ENCODE results near the gene POU2AF3.
"Not testable (repeated sequence)": the region's sequence is repeated elsewhere in the genome, so short reads cannot be mapped to it uniquely, and the experiment has no call there.

Gene POU2AF3

DNA sequence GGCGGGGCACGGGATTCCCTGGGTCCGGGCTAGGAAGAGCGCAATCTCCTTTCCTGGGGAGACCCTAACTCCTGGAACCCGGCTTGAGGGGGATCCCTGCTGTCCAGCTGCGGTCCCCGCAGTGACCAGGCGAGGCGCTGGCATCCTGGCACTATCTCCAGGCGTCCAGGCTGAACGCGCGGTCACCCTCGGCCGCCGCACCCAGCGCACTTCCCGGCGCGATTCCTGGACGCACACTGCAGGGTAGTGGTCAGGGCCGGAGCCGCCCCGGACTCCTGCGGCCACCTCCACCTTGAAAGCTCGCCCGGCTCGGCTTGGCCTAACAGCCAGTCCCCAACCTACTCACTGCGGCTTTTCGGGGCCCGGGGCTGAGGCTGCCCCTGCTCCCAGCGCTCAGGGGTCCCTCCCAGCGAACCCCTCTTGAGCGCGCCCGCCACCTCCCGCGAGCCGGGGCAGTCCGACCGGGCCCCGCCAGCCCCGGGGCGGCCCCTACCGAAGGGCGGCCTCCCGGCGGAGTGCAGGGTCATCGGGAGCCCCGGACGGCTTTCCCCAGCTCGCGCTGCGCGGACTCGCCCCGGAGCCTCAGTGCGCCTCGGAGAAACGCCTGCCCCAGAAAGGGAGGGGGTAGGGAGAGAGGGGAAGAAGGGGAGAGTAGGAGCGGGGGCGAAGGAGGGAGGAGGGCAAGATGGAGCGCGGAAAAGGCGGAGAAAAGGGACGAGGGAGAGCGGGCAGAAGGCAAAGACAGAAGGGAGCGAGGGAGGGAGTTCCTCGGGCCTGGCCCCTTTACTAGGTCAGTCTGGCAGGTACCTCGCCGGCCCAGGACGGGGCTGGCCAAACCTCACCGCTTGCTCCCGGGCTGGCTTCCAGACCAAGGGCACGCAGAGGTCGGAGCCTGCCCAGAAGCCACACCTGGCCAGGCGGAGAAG lies 1.0 kb downstream of the POU2AF3 start:
- no peak for FAIRE-seq
- peak; percentile 38 for DNase-seq (ENCODE audit: insufficient read length, low spot score)

DNA sequence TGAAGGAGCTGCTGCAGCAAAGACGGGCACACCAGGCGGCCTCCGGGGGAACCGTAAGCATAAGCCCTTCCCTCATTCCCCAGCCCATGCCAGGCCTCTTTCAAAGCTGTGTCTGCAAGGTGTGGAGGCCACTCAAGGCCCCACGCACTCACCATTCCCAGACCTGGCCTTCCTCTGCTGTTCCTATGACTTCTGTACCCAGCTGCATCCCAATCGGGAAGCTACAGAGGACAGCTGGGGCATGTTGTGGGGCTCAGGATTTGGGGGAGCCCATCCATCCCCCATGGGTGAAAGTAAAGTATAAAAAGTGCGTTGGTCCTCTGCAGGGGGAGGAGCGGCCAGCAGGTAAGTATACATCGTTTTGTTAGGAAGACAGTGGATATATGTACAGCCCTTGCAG lies 2.2 kb downstream of the POU2AF3 start:
- DNase-seq (ENCODE audit: insufficient read length, low spot score) (no peak), FAIRE-seq (no peak)

DNA sequence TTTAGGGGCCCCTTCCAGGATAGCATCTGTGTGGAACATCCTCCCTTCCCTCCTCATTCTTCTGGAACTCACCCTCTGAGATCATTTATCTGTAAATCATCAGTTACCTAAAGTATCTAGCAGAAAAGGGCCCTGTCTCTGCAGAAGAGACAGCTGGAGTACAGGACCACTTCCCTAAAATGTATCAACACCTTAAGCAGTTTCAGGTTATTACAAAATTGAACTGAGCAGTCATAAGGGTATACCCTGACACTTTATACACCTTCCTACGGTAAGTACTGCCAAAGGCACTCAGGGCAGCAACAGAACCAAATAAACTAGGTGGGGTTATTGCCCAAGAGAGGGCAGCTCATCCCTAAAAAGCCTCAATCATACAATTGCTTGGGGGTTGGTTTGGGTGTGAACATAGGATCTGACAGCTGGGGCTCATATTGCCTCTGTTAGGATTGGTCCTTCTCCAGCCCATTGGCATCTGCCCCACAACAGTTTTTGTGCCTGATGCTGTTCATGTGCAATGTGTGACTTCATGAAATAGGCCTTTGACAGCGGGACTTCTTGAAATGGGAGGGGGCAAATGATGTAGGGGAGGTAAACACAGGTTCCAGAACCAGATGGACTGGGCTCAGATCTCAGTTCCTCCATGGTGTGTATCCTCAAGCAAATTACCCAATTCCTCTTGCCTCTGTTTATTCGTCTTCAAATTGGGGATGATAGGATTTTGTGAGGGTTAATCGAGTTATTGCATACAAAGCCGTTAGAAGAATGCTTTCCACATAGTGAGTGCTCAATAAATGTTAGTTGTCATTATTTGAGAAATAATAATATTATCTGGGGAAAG lies 2.9 kb downstream of the POU2AF3 start:
- FAIRE-seq (no peak), DNase-seq (ENCODE audit: insufficient read length, low spot score) (no peak)

DNA sequence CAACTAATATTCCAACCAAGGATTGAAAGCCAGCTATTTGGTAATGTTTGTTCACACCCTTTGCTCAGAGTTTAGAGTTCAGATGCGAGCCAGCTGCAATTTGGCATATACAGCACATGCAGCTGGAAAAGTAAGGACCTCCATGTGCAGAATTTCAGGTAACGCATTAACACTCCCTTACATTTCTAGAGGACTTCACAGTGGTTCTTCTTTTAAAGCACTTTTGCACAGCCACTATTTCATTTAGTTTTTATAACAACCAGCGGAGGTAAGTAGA lies 3.4 kb downstream of the POU2AF3 start:
- no peak for DNase-seq (ENCODE audit: insufficient read length, low spot score)
- FAIRE-seq = no peak

DNA sequence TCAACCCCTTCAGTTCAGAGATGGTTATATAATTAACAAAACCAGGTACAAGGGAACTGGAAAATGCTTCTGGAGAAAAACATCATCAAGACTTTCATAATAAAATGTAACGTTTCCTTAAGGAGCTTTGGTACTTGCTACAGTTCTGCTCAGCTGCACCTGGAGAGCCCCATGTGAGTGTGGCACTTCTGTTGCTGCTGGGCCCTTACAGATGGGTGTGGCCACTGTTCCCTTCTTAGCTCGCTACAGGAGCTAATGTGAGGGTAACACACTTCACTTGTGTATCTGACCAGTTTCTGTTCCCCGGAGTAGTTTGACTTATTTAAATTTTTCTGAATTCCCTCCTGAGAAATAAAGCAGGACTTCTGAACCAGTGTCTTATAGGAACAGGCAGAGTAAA lies 4.0 kb downstream of the POU2AF3 start:
- DNase-seq (ENCODE audit: insufficient read length, low spot score) (no peak), FAIRE-seq (no peak)

DNA sequence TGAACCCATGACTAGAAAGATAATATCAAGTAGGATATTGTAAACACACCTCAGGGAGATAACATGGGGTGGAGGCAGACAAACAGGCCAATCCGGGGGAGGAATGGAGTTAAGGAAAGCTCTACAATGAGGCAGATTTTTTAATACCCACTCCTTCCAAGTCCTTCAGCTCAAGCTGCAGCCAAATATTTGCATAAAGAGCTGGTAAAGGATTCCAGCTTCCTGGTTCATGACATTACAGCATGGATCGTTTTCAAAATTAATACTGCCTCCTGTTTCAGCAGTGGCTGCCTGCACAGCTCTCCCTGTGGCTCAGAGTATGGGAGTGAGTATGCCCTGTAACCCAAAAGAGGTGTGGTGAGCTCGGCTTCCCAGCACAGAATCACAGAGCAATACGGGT lies 5.1 kb downstream of the POU2AF3 start:
- DNase-seq (ENCODE audit: insufficient read length, low spot score) (no peak), FAIRE-seq (no peak)

DNA sequence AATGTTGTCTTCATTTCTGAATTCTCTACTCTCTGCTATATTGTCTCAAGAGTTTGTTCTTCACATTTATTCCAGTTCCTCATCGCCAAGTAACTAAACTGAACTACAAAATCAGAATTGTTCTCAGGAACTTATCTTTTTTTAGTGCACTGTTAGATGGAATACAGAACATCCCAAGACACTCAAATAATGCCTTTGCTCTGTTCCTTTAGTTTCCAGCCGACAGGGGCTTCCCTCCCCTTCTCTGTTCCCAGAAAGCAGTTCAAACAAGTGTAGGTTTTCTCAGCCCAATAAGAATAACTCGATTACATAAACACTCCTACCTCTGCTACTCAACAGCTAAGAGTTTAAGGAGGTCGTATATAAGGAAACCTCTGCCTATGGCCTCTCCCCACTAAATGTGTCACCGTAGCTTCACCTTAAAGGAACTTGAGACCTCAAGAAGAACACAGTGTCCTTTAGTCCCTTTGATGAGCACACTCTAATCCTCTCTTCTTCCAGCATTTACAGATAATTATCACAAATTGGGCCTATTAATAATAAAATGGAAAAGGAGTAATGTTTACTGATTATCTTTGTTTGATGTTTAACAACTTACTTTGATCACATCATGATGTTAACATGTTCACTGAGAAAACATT lies 6.9 kb downstream of the POU2AF3 start:
- DNase-seq (ENCODE audit: insufficient read length, low spot score) = no peak
- peak; percentile 28 for FAIRE-seq

DNA sequence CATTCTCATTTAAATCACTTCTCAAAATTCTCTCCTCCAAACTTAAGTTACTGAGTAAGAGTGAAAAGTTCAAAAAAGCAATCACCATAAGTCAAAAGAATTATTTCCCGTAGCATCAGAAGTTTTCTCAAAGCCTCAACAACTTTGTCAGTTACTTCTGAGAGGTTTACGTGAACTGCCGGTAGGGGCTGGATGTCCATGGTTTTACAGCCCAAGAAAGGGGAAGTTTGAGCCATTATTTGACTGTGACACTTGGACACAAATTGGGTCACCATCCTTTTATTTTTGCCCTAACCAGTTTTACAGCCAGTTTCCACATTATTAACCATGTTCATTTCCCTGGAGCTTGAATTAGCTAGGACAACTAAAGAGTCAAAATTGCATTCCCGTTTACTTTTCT lies 7.5 kb downstream of the POU2AF3 start:
- DNase-seq (ENCODE audit: insufficient read length, low spot score) (no peak), FAIRE-seq (no peak)

DNA sequence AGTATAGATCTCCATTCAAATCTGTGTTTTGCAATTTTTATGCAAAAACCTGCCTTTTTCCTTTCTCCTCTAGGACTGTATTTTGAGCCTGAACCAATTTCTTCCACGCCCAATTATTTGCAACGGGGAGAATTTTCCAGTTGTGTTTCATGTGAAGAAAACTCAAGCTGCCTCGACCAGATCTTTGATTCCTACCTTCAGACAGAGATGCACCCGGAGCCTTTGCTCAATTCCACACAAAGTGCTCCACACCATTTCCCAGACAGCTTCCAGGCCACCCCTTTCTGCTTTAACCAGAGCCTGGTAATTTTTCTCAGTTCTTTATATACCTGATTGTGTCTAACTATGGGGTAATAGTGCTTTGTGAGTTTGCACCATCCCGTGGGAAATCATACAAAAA lies 8.0 kb downstream of the POU2AF3 start:
- FAIRE-seq (no peak), DNase-seq (ENCODE audit: insufficient read length, low spot score) (no peak)

DNA sequence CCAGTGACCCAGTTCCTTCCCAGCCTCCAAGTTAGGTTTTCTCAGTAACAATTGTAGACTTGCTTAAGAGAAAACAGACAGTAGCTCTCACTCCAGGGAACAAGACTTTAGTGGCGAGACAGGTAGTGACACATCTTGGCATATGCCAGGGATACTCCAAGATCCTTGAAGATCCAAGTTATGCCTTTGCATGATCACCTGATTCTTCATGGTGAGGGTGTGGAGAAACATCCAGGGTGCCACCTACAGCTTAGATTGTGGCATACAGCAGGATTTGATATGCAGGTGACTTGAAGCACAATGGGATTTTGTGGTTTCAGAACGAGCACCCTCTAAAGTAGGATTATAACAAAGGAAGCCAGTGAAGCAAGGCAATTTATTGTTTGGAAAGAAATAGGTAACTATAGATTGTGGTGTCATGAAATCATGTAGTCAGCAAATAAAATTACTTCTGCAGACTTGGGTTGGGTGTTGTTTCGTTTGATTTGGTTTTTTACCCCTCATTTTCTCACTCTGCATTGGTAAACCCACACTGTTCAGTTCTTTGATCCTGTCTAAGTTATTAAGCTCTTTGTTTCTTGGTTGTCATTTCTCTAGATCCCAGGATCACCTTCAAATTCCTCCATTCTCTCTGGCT lies 9.2 kb downstream of the POU2AF3 start:
- DNase-seq (ENCODE audit: insufficient read length, low spot score) = no peak
- no peak for FAIRE-seq

DNA sequence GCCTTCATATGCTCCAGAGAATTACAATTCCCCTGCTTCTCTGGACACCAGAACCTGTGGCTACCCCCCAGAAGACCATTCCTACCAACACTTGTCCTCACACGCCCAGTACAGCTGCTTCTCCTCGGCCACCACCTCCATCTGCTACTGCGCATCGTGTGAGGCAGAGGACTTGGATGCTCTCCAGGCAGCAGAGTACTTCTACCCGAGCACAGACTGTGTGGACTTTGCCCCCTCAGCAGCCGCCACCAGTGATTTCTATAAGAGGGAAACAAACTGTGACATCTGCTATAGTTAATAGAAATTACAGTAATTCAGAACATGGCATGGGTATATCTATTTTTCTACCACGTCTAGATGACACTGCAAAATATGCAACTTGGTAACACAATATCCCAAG lies 9.8 kb downstream of the POU2AF3 start:
- DNase-seq (ENCODE audit: insufficient read length, low spot score) (no peak), FAIRE-seq (no peak)

DNA sequence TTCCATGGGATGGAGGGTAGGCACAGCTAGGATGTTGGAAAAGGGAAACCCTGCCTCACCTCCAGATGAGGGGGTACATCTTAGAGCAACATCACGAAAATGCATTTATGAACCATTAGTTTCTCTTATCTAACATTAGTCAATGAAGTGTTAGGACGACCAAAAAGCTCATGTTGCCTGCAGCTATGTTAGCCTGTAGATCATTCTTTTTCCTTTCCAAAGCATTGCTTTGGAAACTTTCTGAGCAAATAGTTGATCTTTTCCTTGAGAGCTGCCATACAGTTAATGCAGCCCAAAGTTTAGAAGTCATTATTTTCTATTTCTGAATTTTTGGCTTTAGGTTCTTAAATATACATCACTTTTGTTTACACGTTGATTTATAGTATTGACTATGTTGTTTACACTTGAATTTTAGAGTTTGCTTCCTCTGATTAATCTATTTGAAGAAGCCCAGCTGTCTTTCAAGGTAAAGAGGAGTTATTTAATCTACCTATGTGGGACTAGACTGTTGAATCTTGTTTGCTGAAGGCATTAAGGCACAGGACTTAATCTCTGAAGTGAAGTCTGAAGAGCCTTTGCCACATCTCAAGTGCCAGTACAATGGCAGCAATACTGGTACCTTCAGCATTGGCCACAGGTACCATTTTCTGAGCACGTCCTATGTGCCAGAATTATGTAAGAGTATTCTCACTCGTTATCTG lies 11.0 kb downstream of the POU2AF3 start:
- DNase-seq (ENCODE audit: insufficient read length, low spot score) (no peak), FAIRE-seq (no peak)

DNA sequence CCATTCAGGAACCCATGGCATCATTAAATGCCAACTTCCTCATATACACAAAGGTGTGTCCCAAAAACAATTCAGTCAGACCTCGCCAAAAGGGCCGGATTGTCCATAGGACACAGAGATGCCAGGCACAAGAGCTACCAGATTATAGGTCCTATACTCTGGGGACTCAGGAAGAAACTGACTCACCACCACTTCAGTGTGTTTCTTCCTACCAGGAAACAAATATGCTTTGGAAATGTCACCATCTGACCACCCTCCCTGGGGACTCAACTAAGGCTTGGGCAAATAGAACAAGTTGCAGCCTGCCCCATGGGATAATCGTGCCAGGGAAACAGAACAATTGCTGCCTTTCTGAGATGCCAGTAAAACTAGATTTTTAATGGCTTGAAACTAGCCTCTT lies 11.7 kb downstream of the POU2AF3 start:
- DNase-seq (ENCODE audit: insufficient read length, low spot score) (no peak), FAIRE-seq (no peak)

DNA sequence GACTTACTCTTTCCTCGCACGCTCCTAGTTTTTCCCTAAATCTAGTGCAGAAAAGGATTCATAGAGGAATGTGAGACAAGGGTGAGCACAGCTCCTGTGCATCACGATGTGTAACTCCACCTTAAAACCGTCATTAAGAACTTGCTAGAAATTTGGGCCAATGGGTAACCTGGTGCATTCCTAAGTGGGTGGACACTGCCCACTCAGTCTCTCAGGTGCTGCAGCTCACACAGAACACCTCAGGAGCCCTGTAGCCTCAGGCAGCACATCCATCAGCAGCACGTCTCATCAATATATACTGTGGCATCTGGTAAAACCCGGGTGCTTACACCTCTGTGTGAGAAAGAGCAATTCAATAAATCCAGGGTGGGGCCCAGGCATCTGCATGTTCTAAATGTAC lies 12.4 kb downstream of the POU2AF3 start:
- no peak for FAIRE-seq
- DNase-seq (ENCODE audit: insufficient read length, low spot score) = no peak

DNA sequence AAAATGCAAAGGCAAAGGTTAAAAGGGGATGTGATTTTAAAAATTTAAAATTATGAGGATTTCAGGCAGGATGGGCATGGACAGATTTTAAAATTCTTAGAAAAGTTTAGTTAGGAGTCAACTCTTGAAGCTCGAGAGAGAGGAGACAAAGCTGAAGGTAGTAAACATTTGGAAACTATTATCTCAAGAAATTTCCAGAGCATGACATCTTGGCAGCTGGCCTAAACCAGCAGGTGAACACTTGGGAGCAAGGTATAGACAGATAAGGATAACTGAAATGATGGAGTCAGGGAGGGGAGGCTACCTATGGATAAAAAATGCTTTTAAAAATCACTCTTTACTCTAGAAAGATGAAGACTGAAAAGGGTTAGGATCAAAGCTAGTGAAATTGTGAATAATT lies 13.7 kb downstream of the POU2AF3 start:
- FAIRE-seq = no peak
- no peak for DNase-seq (ENCODE audit: insufficient read length, low spot score)

DNA sequence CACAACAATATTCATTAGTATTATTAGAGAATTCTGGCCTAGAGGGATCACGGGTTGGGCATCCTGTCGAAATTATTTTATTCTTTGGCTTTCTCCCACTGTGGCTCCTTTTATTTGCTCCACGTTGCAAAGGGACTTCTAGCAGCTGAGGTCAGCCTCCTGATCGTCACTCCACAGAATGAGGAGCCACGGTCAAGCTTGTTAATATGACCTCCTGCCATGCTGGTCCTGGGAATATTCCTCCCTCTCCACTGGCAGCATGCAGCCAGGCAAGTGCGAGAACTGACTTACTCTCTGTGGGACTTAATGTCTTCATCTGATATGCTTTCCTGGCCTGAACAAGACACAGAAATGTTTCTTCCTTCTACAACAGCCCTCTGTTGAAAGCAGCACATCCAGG lies 20.9 kb downstream of the POU2AF3 start:
- DNase-seq (ENCODE audit: insufficient read length, low spot score) (no peak), FAIRE-seq (no peak)

DNA sequence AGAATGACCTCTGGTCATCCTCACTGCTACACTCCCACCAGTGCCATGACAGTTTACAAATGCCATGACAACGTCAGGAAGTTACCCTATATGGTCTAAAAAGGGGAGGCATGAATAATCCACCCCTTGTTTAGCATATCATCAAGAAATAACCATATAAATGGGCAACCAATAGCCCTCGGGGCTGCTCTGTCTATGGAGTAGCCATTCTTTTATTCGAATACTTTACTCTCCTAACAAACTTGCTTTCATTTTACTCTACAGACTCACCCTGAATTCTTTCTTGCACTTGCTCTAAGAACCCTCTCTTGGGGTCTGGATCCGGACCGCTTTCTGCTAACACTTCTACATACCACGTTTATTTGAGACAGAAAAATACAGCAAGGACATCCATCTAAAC lies 21.9 kb downstream of the POU2AF3 start:
- FAIRE-seq; DNase-seq (ENCODE audit: insufficient read length, low spot score): not testable (repeated sequence)

DNA sequence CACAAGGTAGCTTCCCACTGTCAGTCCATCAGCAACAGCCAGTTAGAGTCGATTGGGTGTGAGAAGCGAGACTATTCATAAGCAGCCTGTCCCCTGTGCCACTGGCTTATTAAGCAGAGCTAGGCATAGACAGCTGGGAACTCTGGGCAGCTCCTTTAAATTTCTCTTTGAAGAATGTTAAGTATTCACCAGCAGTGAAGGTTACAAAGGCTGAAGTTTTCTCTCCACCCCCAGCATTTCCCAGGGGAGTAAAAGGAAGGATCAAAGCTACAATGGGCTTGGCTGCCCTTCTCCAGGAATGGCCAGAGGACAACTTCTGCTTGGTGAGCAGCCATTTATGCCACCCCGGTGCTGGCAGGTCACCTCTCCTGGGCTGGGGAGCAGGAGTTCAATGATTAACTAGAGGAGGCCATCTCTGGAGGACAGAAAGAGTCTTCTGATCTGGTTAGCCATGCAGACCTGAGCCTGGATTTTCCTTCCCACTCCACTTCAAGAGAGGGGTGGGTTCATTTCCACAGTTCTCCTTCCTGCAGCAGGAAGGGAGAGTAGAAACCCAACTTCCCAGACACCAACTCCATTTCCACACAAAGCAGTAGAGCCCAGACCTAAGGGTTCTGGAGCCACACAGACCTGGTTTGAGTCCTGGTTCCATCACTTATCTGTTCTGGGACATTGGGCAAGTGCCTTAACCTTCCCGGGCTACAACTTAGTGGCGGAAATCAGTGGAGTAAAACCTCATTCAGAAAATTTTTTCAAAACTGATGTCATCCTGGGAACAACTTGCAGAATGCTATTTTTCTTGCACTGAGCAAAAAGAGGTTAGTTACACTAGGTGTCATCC lies 22.6 kb downstream of the POU2AF3 start:
- FAIRE-seq (no peak), DNase-seq (ENCODE audit: insufficient read length, low spot score) (no peak)

DNA sequence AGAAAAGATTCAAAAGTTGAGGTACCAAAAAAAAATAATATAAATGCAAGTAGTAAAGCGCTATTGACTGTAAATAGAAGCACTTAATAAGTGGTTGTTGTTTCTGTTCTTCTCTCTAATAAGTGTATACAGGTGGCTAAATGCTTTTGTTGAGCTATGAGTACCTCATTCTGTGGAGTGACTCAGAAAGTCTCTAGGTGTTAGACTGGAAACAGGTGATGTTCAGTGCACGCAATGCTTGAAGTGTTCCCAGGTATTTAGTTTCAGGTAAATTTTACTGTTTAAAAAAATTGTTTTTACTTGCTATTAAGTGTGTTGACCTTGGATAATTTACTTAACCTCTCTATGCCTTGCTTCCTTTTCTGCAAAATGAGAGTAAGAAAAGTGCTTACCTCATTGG lies 24.2 kb downstream of the POU2AF3 start:
- DNase-seq (ENCODE audit: insufficient read length, low spot score) = no peak
- FAIRE-seq = no peak

DNA sequence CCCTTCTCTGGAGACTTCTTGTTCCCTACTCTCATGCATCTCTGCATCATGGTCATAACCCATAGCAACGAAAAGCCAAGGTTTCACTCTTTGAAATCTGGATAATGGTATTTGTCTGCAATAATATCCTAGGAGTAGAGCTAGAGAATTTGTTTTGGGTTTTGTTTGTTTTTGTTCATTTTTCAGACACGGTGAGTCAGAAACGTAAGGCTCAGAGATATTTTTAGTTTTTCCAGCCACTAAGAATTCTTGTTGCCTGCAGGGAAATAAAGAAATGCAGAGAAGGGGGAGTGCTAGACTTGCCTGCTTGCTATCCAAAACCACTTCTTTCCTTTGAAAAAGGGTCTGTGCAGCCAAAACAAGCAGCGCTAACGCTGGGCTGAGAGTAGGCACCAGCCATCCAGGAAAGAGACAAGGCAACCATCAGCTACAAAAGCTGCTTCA lies 26.0 kb downstream of the POU2AF3 start:
- DNase-seq (ENCODE audit: insufficient read length, low spot score) (no peak), FAIRE-seq (no peak)

All from GM19239 (cell line).